ENCODE measurements around the gene TGFB2.

TGFB2 gene

GRCh38 chr1:218395916-218396315 lies 50.8 kb downstream of the TGFB2 start:
- no peak for DNase-seq

- DNase-seq = no peak
Measured at GRCh38 chr1:218397752-218398339, 52.7 kb downstream of the TGFB2 start.

- no peak for DNase-seq
Measured at GRCh38 chr1:218400624-218401023, 55.5 kb downstream of the TGFB2 start.

- DNase-seq = no peak
Measured at GRCh38 chr1:218401441-218401997, 56.4 kb downstream of the TGFB2 start.

- no peak for DNase-seq
Measured at GRCh38 chr1:218401998-218402785, 57.1 kb downstream of the TGFB2 start.

DNA sequence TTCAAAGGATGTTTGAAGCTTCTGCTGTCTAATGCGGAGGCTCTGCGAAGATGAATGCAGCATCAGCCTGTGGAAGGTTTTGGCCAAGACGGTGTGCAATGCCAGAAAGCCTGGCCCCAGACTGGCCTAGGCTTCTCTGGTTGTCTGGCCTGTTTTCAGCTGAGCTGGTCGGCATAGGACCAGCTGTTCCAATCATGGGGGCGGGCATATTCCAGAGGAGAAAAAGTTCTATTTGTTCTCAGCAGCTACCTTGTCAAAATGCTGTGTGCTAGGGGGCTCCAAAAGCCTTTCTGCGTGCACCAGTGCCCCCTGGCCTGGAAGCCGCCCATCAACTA lies 57.6 kb downstream of the TGFB2 start:
- DNase-seq = no peak

GRCh38 chr1:218403300-218403699 lies 58.2 kb downstream of the TGFB2 start:
- no peak for DNase-seq

DNA sequence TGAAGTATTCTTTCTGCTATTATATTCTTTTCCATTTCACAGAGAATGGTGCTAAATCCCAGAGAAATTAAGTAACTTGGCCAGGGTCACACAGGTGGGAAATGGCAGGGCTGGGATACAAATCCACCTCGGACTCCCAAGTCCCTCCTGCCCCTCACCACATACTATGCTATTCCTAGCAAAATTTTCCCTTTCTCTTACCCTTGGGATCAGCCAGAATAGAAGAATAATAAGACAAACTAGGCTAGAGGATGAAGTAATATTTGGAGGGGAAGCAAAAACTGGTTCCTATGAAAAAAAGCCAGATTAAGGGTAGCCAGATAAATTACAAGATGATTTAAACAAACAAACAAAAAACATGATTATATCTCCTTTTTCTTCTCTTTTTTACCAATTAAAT lies 62.5 kb downstream of the TGFB2 start:
- DNase-seq = no peak

GRCh38 chr1:218408135-218408534 lies 63.0 kb downstream of the TGFB2 start:
- no peak for DNase-seq

- no peak for DNase-seq
Measured at GRCh38 chr1:218408942-218409341, 63.8 kb downstream of the TGFB2 start.

DNA sequence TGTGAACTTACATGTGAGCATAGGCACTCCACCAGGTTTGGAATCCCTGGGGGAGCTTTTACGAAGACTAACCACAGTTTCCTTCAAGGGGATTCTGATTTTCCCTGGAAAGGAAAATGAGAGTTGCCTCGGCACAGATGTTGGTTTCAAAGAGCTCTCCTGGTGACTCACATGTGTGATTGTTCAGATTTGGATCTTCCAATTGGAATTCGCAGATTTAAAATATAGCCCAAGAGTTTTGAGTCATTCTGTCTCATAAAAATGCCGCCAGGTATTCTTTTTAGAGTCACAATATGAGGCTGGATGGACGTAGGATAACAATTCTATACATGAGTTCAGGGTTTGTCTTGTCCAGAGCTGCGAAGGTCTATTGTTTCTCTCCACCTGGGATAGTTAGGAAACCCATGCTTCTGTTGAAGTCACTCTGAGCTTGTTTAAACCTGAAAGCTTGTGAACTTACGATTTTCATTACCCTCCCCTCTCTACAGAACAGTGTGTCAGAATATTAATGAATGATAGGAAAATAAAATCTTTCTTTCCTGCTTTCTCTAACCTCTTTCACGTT lies 64.9 kb downstream of the TGFB2 start:
- no peak for DNase-seq

DNA sequence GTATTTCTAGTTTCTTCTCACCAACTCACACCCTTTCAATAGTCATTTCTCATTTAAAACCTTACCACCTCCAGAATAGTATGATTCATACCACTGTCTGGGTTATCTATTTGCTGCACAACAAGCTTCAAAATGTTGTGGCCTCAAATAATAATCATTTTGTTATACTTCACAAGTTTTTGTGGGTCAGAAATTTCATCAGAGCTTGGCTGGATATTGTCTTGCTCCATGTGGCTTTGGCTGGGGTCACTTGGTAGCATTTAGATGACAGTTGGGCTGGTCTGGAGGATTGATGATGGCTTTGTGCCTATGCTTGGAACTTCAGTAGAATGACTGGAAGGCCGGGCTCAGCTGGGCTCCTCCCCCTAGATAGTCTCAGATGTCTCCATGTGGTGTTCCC lies 66.0 kb downstream of the TGFB2 start:
- no peak for DNase-seq

GRCh38 chr1:218412171-218412570 lies 67.0 kb downstream of the TGFB2 start:
- DNase-seq = no peak

GRCh38 chr1:218413179-218413578 lies 68.0 kb downstream of the TGFB2 start:
- no peak for DNase-seq

GRCh38 chr1:218414060-218414728 lies 69.1 kb downstream of the TGFB2 start:
- no peak for DNase-seq

DNA sequence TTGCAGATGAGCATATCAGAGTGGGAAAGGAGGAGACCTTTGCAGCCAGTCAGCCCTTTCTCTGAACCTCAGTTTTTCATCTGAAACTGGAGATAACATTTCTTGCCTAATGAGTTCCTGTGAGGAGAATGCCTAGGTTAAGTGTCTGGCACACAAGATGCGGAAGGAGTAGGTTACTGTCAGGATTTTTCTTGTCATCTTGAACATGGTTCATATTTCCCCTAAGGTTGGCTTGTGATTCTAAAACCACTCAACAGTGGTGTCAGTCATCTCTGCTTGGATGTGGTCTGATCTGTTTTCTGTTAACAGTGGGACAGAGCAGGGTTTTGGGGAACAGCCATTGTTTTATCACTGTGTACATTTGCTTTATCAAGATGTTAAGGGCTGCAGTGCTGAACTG lies 70.6 kb downstream of the TGFB2 start:
- DNase-seq = no peak

GRCh38 chr1:218421531-218421930 lies 76.4 kb downstream of the TGFB2 start:
- no peak for DNase-seq

DNA sequence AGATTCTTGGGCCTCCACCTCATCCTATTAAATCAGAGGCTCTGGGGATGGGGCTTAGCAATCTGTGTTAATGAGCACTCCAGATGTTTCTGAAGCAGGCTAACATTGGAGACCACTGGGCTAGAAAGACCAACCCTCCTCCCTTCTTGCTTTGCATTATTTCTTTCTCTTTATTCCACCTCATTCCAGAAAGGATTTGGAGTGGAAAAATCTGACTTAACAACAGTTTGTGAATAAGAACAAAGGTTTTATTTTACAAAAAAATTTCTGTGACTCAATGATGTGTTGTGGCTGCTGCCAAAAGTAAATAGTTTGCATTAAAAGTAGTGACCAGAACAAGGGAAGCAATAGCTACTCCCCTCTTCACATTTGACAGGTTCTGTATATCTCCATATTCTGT lies 79.4 kb downstream of the TGFB2 start:
- DNase-seq = no peak

DNA sequence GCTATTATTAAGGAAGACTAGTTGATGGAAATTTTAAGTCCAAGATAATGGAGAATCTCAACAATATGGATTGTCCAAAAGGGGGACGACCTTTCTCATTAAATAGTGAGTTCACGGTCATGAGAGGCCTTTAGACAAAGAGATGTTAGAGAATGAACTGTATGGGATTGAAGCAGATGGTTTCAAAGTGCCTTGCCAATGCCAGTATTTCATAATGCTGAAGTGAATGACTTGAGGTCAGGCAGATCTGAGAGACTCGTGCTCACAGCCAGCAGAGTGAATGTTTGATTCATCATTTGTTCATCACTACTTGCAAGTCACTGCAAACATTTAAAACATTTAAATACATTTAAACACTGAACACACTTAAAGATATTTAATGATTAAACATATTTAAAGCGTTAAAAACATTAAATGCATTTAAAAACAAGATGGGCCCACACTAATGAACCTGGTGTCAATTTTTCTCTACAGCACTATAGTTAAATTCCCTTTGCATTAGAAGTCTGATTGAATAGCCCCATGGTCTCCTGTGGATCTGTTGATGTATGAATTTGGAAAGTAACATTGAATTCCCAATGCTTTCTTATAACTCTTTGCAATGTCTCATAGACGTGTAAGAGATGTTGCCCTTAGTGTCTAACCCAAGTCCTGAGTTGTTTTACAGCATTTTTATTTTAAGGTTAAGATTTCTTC lies 80.7 kb downstream of the TGFB2 start:
- DNase-seq = no peak

GRCh38 chr1:218426343-218426657 lies 81.2 kb downstream of the TGFB2 start:
- no peak for DNase-seq

- DNase-seq = no peak
Measured at GRCh38 chr1:218429301-218429700, 84.2 kb downstream of the TGFB2 start.

- DNase-seq = no peak
Measured at GRCh38 chr1:218430346-218430745, 85.2 kb downstream of the TGFB2 start.

- no peak for DNase-seq
Measured at GRCh38 chr1:218430822-218431221, 85.7 kb downstream of the TGFB2 start.

All from CD4-positive, alpha-beta T cell treated with Interleukin-21 for 1 hour (primary cell).